Activated CD4-positive, alpha-beta T cell treated with anti-CD3 and anti-CD28 coated beads, Interleukin-2, Interleukin-4, amounts not matched to agents 100 ng/mL and 50 ng/mL, durations not matched to agents 16 hours and 8 hours (primary cell): Measurements from ENCODE around the gene TRPC4AP.
A peak's percentile ranks its signal among the peaks of the same experiment; 100 is the strongest.
"Not testable (repeated sequence)": the region's sequence is repeated elsewhere in the genome, so short reads cannot be mapped to it uniquely, and the experiment has no call there.

Experiments
- DNase-seq: peaks from one replicate; pipeline ENCODE4 v3.0.0-alpha.2; 2020; ENCODE audit warnings: low spot score

Gene TRPC4AP

DNA sequence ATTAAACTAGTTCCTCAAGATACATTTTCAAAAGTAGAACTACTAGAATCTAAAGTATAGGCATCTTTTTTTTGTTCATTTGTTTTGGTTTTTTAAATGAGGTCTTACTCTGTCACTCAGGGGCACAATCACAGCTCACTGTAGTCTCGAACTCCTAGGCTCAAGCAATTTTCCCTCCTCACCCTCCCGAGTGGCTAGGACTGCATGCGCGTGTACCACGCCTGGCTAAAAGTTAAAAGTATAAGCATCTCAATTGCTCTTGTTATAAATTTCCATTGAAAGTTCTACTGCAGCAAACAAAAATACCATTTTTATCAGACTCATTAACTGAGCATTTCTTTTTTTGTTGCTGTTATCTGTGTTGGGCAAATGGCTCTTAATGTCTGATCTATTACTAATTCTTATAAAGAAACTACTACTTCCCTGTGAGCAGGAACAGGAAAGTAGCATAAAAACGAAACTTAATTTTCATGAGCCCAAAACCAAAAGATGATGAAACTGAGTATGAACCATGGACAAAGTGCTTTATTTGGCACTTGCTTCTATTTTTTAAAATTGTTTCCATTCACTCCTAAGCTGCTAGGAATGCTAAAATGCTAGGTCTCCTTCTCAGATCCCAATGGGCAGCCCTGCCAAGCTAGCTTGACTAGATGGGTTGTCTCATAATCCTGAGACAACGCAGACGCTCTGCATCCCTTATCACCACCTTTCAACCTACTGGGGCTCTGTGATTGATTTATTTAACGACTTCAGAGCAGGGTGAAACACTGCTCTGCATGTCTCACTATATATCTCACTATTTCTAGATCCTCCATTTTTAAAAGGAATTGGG is 36.9 kb downstream of the TRPC4AP start:
- DNase-seq: peak; percentile 68

GRCh38 chr20:35054814-35055213 is 37.8 kb downstream of the TRPC4AP start:
- DNase-seq: no peak

GRCh38 chr20:35052616-35053015 is 40.0 kb downstream of the TRPC4AP start:
- DNase-seq: not testable (repeated sequence)

GRCh38 chr20:35049776-35050352 is 42.7 kb downstream of the TRPC4AP start:
- DNase-seq: no peak

DNA sequence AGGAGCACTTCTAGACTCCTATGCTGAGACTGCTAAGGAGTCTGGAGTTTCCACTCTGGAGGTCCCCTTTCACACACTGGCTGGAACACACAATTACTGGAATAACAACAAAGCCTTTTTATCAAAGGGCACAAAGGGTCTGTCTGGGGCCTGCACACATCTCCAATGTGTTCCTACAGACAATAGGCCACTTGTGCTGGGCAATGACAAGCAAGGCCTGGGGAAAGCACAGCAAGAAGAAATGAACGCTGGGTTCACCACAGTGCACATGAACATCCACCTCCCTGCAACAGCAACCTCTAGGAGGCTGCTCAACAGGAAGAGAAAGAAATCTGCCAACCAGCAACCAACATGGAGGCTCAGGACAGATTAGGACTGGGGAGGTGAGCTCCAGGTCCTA is 43.9 kb downstream of the TRPC4AP start:
- DNase-seq: no peak

DNA sequence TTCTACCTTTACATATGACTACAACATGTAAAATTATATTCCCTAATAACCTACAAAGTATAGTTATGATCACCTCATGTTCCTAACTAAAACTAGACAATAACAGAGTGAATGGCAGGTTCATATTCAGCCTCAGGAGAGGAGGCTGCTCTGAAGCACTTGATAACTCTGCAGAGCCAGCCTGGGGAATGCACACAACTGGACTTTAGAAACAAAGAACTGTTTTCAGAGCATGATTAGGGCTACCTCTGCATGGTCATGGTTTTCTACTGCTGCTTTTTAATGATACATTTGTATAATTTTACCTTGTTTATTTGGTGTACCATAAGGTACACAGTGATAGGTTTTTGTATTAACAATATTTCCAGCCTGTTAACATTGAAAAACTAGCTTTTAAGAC is 50.3 kb downstream of the TRPC4AP start:
- no peak for DNase-seq

GRCh38 chr20:35040646-35041045 is 52.0 kb downstream of the TRPC4AP start:
- DNase-seq: no peak

GRCh38 chr20:35039846-35040489 is 52.6 kb downstream of the TRPC4AP start:
- no peak for DNase-seq

- DNase-seq: no peak
Observed at GRCh38 chr20:35039146-35039545, 53.5 kb downstream of the TRPC4AP start.

DNA sequence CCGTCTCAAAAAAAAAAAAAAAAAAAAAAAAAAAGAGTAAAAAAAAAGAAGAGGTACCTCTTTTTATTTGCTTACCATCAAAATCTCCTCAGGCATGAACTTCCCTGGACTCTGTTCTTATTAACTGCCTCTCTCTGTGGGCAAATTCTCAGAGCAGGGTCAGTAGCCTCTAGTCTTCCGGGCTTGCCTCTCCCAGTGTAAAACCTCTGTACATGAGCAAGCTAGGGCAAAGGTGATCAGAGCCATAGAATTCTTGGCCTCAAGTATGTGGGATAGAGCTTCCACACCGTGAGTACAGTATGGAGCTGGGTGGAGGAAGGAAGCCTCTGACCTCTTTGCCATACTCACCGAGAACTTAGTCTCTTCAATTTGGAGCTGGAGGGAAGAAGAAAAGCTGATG is 58.5 kb downstream of the TRPC4AP start:
- no peak for DNase-seq

DNA sequence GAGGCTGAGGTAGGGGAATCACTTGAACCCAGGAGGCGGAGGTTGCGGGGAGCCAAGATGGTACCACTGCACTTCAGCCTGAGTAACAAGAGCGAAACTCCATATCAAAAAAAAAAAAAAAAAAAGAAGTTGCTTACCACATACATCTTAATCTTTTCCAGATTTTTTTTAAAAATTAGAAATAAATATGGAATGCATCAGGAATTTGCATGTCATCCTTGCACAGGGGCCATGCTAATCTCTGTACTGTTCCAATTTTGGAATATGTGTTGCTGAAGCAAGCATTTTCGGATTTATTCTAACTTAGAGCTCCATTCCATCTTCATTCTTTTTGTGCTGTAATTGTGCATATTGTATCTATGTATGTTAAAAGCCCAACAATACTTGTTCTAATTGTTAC is 62.5 kb downstream of the TRPC4AP start:
- DNase-seq: no peak

GRCh38 chr20:35027301-35027700 is 65.3 kb downstream of the TRPC4AP start:
- DNase-seq: no peak

GRCh38 chr20:35025116-35025515 is 67.5 kb downstream of the TRPC4AP start:
- no peak for DNase-seq

DNA sequence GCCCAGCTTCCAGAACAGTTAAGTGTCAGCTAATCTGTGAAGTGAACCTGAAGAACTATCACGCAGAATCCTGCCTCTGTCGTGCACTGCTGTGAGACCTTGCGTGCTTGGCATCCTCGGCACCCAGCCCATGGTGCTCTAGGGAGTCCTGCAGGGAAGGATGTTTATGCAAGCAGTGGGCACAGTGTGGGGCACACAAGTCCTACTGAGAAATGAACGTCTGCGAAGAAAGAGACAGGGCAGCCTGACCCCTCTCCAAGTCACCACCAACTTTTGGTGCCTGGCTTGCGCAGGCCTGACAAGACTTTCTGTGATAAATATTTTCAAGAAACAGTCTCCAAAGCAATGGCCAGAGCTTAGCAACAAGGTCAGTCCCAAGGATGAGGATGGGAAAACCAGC is 69.0 kb downstream of the TRPC4AP start:
- DNase-seq: no peak

- DNase-seq: no peak
Observed at GRCh38 chr20:35021831-35022230, 70.8 kb downstream of the TRPC4AP start.

- no peak for DNase-seq
Observed at GRCh38 chr20:35021063-35021462, 71.5 kb downstream of the TRPC4AP start.

DNA sequence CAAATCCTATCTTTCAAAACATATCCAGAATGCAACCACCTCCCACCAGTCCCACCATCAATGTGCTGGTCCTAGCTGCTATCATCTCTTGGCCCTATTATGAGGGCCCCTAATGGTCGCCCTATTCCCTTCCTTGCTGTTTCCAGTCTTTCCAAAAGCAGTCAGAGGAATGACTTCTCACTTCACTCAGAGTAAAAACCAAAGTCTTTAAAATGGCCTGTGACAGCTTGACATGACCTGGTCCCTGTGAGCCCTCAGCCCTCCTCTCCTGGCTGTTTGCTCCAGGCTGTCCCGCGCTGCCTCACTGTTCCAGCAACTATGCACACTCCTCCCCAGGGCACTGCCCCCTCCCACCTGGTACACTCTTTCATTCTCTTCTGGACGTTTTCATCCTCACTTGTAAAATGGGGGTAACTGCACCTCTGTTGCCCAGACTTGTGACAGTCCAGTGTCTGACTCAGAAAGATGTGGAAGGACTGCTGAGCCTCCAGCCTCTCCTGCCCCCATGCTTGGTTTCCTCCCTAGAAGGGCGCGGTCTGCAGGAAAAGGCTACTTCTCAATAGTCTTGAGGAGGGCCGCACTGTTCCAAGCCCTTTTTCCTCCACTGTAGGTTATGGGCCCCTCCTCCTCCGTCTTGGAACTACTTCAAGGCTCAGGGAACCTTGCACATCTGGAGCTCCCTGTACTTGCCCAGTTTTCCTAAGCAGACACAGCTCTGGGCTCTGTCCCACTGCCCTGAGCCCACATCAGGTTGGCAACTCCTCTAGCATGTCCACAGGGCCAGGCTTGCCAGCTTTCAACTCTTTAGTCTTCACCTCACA is 72.3 kb downstream of the TRPC4AP start:
- DNase-seq: no peak

DNA sequence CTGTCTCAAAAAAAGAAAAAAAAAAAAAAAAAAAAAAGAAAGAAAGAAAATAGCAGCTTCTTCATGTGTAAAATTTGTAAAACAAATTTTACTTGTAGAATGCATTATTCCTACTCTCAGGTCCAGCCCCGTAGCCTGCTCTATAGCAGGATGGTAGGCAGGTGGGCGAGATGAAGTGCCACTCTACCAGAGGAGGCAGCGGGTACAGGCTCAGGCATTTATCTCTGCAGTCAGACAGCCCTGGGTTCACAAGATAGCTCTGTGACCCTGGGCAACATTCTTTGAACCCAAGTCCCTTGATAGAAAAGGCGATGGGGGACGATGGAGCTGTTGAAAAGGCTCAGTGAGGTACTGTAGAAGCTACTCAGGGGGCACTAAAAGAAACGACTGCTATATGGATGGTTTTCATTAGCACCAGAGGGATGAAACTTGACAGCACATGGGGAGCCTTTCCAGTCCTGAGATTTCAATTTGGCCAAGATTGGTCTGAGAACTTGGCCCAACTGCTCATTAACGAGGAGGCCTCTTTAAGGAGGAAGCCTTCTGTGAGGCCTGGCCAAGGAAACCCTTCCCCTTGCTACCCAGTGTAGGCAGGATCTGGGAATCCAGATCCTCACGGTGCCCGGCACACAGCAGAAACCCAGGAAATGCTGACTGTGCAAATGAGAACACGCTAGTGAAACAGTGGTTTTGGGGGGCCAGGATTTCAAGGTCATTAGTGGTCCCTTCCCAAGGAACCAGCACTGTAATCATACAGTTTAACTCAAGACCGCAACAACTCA is 73.8 kb downstream of the TRPC4AP start:
- no peak for DNase-seq

DNA sequence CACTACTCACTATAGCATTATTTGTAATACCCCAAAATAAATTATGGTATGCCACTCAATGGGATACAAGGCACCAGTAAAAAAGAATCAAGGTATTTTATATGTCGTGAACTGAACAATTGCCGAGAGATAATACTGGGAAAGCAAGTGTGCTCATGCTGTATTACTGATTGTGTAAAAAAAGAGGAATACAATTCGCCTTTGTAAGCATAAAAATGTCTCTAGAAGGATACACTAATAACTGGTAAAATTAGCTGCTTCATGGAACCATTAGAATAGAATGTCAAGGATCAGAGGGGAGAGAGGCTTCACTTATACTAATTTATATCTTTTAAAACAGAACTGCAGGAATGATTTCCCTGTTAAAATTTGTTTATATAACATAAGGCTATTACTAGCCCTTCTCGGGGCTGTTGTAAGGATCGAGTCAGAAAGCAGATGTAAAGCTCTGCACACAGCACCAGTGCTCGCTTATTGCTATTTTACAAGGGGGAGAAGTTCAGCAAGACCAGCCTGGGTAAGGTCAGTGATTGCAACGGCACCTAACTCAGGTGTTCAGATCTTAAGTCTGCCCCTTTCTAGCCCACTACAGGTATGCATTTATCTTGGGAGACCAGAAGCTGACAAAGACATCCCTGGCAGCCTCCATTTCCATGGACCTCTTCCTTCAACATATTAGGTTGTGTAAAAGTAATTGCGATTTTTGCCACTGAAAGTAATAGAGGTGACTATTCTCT is 75.3 kb downstream of the TRPC4AP start:
- no peak for DNase-seq

DNA sequence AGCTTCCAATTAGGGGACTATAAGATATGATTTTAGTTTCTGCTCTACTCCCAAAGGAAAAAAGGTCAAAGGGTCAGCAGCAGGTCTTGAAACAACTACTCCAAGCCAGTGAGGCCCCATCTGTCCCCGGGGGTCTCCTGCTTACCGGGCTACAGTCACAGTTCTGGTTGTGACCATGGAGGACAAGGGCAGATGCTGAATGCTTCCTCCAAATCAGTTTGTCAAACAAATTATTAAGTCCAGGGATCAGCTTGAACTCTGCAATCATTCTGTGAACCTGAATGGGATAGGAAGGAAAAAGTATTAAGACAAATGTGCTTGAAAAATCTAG is 76.8 kb downstream of the TRPC4AP start:
- DNase-seq: no peak

GRCh38 chr20:35014537-35014936 is 78.1 kb downstream of the TRPC4AP start:
- DNase-seq: no peak
